ENCODE measurements around the gene TTK.

DNA sequence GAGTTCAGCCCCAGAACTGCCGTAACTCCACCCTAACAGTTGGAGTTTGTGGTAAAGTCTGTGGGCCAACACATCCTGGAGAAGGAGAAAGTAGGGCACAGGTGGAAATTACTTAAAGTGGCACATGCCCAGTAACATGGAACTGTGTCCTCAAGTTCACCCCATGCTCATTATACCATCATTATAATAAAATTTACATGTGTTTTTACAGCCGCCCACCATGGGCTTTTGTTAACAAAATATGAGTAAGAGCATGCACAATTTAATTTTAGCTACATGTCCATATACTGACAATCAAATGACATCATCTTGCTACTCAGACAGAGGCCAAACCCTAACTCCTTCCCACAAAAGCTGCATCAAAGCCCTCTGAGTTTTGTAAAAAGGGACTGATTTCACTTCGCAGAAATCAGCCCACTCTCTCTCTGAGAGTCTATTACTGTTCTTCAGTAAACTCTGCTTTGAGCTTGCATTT is 39.8 kb upstream of the TTK start:
- TF ChIP-seq, protein P1, sequence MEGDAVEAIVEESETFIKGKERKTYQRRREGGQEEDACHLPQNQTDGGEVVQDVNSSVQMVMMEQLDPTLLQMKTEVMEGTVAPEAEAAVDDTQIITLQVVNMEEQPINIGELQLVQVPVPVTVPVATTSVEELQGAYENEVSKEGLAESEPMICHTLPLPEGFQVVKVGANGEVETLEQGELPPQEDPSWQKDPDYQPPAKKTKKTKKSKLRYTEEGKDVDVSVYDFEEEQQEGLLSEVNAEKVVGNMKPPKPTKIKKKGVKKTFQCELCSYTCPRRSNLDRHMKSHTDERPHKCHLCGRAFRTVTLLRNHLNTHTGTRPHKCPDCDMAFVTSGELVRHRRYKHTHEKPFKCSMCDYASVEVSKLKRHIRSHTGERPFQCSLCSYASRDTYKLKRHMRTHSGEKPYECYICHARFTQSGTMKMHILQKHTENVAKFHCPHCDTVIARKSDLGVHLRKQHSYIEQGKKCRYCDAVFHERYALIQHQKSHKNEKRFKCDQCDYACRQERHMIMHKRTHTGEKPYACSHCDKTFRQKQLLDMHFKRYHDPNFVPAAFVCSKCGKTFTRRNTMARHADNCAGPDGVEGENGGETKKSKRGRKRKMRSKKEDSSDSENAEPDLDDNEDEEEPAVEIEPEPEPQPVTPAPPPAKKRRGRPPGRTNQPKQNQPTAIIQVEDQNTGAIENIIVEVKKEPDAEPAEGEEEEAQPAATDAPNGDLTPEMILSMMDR (IDR thresholded peaks at IDR 0.05), result no peak
- TF ChIP-seq POLR2A (IDR thresholded peaks at IDR 0.05) (no peak), POLR2AphosphoS5 (IDR thresholded peaks at IDR 0.05) (no peak)
